Thoracic aorta (tissue), 2 donors: ENCODE measurements around the gene TMEFF1. TPM values are rescaled to one million over a fixed set of nuclear protein-coding genes. Genes with fewer than 3 reads are reported as not detected.

Source experiments
- ATAC-seq: fragments of 150-250 bp; one replicate; pipeline ENCODE4 v1.8.0; 2017; ENCODE audit warnings: low read depth; ENCODE audit not compliant: insufficient number of reproducible peaks, low FRiP score
- DNase-seq: peaks from one replicate; pipeline ENCODE4 v3.0.0-alpha.2; 2020; ENCODE audit warnings: low spot score
- H3K27ac ChIP-seq, 2 donors: fragments of 200-600 bp; sonication (generic); 1 replicate in 1 of 2; 2 replicates in 1 of 2; pipeline ENCODE4 v1.5.1; 2016; ENCODE audit warnings: mild to moderate bottlenecking in 2 of 2, moderate library complexity in 2 of 2
- H3K27me3 ChIP-seq: fragments of 200-600 bp; sonication (generic); replicated peaks from 2 replicates; pipeline ENCODE4 v1.6.0; 2016; ENCODE audit warnings: mild to moderate bottlenecking; ENCODE audit not compliant: insufficient read depth
- H3K36me3 ChIP-seq: fragments of 200-600 bp; sonication (generic); one replicate; pipeline ENCODE4 v1.5.1; 2016
- H3K4me1 ChIP-seq, 2 donors: fragments of 200-600 bp; sonication (generic); 1 replicate in 1 of 2; 2 replicates in 1 of 2; pipeline versions ENCODE4 v1.5.1 to v1.6.0; 2016; ENCODE audit warnings: low read depth in 2 of 2, mild to moderate bottlenecking in 1 of 2; ENCODE audit not compliant: control insufficient read depth in 1 of 2
- H3K4me3 ChIP-seq: fragments of 200-600 bp; sonication (generic); 2 replicates; pipeline ENCODE4 v1.5.1; 2016; ENCODE audit warnings: mild to moderate bottlenecking
- H3K9me3 ChIP-seq: fragments of 200-600 bp; sonication (generic); 2 replicates; pipeline ENCODE4 v1.5.1; 2016
- CTCF ChIP-seq: fragments of 200-600 bp; sonication (generic); IDR thresholded peaks from one replicate; pipeline ENCODE4 v1.5.1; 2019; ENCODE audit warnings: antibody characterized with exemption
- total RNA-seq, 2 donors: library from RNA; depleted of rRNA; stranded (reverse); fragments of >200 nt; gene quantifications; one replicate each; pipeline versions ENCODE4 v1.1.0 to v1.2.3, GENCODE V29; 2016

TMEFF1 gene
- total RNA-seq, 2 donors from 2014 or later: not detected

GRCh38 chr9:100602342-100602801 is 129.4 kb downstream of the TMEFF1 start:
- peak; percentile 35 for TF ChIP-seq CTCF
- ATAC-seq (no peak), DNase-seq (no peak)
- Histone ChIP-seq H3K9me3 (no peaks in the 10 kb centered on the region), H3K27me3 (no peaks in the 10 kb centered on the region), H3K36me3 (no peaks in the 10 kb centered on the region), H3K27ac (no peak overlapping the region), H3K4me3 (no peak overlapping the region), H3K4me1 (peaks cover 0 to 4% of the 10 kb centered on the region in 2 donors)

GRCh38 chr9:100605405-100605804 is 132.5 kb downstream of the TMEFF1 start:
- DNase-seq (no peak), ATAC-seq (no peak)
- H3K9me3 ChIP-seq: no peaks in the 10 kb centered on the region
- no peaks in the 10 kb centered on the region for H3K36me3 ChIP-seq
- TF ChIP-seq CTCF: no peak
- no peak overlapping the region for H3K4me3 ChIP-seq
- H3K4me1 ChIP-seq: no peaks in the 10 kb centered on the region
- H3K27me3 ChIP-seq: peaks cover 4% of the 10 kb centered on the region
- no peak overlapping the region for H3K27ac ChIP-seq

- DNase-seq (no peak), ATAC-seq (no peak)
- TF ChIP-seq CTCF: no peak
- Histone ChIP-seq H3K9me3 (peaks cover 8% of the 10 kb centered on the region), H3K4me1 (no peaks in the 10 kb centered on the region), H3K27me3 (no peaks in the 10 kb centered on the region), H3K36me3 (no peaks in the 10 kb centered on the region), H3K27ac (no peak overlapping the region), H3K4me3 (no peak overlapping the region)
Observed at GRCh38 chr9:100619194-100619593, 146.2 kb downstream of the TMEFF1 start.

- Histone ChIP-seq H3K4me3 (no peak overlapping the region), H3K36me3 (no peaks in the 10 kb centered on the region), H3K27ac (no peak overlapping the region), H3K27me3 (no peaks in the 10 kb centered on the region), H3K4me1 (no peaks in the 10 kb centered on the region), H3K9me3 (peaks cover 8% of the 10 kb centered on the region)
- TF ChIP-seq CTCF: no peak
- DNase-seq (no peak), ATAC-seq (no peak)
Observed at GRCh38 chr9:100619665-100620064, 146.7 kb downstream of the TMEFF1 start.

- no peak for TF ChIP-seq CTCF
- no peak overlapping the region for H3K27ac ChIP-seq
- no peaks in the 10 kb centered on the region for H3K9me3 ChIP-seq
- DNase-seq: no peak
- H3K27me3 ChIP-seq: no peaks in the 10 kb centered on the region
- H3K4me1 ChIP-seq: no peaks in the 10 kb centered on the region
- no peak overlapping the region for H3K4me3 ChIP-seq
- H3K36me3 ChIP-seq: no peaks in the 10 kb centered on the region
- no peak for ATAC-seq
Observed at GRCh38 chr9:100623969-100624368, 151.0 kb downstream of the TMEFF1 start.
